RPMI8226 (cell line): ENCODE results near the gene KSR2.
"Not testable (repeated sequence)": the region's sequence is repeated elsewhere in the genome, so short reads cannot be mapped to it uniquely, and the experiment has no call there.

ENCODE experiments used
- DNase-seq: peaks from one replicate; pipeline ENCODE4 v3.0.0-alpha.2; 2015

Gene KSR2

DNA sequence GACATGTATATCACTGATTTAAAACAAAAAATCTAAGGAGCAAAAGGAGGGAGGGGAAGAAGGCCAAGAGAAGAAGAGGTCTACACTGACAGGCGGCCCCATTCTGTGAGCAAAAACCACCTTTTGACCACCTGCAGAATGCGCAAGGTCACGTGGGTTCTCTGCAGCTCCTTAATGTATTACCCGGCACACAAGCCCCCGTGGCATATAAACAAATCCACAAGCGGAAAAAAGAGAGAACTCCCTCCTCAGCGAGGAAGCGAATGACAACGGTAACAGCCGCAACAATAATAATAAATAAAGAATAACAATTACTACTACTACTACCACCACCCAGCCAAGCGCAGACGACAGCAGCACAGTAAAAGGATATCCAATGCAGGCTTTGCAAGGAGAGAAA is 1.3 kb downstream of the KSR2 start:
- DNase-seq, result no peak

DNA sequence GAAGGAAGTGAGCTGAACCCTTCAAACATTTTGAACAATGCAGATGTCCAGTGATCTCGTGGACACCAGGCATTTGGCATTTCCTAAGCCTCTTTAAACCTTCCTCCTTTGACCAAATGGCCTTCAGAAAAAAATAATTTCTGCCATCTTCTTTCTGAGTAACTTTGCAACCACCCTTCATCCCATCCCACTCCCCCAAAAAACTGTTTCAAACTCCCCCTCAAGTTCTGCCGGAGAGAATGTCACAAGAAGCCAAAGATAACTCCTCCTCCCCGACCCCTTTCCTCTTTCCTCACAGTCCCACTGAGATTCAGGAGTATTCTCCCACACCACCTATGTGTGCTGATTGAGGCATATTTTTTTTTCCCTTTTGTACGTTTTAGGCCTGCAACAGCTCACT is 1.7 kb downstream of the KSR2 start:
- DNase-seq, result no peak

DNA sequence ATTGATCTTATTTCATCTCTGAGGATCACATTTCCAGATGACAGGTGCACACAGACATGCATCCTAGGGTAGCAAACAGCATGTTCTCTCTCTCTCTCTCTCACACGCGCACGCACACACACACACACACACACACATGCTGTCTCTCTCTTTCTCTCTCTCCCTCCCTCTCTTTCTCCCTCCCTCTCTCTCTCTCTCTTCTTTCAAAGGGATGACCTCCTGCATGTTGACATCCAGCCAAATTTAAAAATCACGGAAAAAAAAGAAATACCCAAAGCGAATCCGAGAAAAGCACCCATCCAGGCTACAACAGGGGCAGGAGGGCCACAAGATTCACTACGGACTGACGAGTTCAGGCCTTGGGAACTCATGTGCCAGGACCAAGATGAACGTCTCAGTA is 2.3 kb downstream of the KSR2 start:
- DNase-seq, result no peak

DNA sequence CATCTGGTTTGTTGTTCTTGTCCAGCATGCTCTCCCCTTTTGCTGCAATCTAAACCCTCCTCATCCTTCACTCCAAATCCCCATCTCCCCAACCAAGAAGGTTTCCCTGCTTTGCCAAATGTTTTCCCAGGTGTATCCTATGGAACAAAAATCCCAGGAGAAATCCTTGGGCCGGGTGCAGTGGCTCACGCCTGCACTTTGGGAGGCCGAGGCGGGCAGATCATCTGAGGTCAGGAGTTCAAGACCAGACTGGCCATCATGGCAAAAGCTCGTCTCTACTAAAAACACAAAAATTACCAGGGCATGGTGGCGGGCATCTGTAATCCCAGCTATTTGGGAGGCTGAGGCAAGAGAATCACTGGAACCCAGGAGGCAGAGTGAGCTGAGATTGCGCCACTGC is 5.0 kb downstream of the KSR2 start:
- DNase-seq, result no peak

DNA sequence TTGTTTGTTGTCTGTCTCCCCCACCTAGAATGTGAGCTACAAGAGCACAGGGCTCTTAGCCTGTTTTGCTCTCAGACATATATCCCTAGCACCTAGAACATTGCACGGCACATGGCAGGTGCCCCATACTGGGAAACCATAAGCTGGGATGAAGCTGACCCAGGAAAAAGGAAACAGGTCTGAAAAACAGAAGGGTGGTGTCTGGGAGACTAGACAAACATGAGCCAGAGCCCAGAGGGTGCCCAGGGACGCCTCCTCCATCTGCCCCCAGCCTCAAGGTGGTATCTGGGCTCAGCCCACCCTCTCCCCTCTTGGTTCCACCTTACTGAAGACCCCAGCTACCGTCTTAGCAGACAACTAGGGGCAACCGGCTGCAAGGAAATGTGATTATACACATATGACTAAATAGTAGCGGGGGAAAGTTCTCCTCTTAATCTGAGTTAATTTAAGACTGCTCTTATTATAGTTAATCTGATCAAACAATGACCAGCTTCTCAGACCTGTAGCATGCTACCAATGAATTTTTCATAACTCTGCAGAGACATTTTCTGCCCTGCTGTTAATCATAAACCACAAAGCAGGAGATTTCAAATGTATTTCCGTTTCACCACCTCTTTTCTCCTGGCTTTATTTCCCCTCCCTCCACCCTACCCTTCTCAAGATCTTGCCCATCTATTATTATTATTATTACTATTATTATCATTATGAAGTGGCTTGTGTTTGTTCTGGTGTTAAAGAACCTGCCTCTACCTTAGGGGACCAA is 31.9 kb downstream of the KSR2 start:
- no peak for DNase-seq

DNA sequence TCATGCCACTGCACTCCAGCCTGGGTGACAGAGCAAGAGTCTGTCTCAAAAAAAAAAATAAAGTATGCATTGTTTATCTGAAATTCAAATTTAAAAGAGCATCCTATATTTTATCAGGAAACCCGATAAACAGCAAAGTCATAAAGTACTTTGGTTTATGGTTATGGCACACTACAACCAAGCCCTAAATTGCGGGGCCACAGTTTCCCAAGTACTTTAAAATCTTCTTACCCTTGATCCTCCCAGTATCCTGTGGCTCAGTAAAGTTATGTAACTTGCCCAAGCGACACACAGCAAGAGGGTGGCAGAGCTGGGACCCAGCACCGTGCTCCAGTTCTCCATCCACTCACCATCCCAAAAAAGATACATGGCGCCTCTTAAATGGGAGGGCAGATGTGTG is 35.2 kb downstream of the KSR2 start:
- DNase-seq, result no peak

DNA sequence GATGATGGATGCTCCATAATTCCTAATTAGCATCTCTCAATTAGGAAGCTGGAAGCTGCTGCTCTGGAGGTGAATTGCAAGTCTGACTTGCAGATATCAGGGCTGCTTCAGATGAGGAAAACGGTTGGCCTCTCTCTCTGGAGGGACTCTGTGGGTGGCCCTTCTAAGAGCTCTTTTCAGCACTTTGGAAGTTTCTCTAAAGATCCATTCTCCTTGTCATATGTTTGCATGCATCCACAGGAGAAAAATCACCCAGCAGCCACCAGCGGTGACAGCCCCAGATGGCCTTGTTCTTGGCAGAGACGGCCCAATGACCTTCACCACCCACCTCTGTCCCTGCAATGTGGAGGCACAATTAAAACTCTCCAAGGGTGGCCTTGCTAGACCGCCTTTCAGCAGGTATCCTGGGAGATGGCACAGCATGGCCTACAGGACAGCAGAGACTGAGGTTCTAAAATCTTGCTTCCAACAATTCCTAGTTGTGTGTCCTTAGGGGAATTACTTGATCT is 42.3 kb downstream of the KSR2 start:
- DNase-seq, result no peak

DNA sequence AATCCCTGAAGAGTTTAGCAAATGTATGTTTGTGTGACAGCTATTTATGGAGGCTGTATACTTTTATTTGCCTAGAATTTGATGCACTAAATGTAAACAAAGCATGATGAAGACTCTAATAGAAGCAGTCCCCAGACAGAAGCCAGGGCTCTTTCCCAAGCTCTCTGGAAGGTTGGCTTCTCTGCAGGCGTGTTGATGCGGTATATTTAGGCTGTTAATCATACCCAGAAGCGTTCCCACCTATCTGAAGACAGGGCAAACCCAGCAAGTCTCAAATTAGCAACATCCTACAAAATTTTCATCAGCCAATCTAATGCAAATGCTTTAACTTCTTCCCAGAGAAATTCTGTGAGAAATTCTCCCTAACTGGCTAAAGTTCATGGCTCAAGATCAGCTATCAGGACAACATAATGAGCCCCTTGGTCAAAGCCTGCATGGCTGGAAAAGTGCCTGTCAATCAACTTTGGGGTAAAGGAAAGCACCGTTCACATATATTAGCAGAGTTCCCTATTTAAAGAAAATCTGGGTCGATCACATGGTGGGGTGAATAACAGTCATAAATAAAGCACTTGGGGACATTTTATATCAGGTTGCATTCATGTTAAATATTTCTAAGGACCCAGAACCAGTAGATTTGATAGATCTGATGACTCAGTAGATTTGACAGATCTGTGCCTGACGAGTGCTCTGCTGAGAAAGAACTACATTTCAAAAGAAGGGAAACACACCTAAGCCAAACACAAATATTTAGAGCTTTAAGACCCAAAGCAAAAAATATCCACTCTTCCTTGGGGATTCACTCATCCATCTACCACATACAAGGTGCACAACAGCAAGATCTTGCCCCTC is 46.6 kb downstream of the KSR2 start:
- DNase-seq, result no peak

DNA sequence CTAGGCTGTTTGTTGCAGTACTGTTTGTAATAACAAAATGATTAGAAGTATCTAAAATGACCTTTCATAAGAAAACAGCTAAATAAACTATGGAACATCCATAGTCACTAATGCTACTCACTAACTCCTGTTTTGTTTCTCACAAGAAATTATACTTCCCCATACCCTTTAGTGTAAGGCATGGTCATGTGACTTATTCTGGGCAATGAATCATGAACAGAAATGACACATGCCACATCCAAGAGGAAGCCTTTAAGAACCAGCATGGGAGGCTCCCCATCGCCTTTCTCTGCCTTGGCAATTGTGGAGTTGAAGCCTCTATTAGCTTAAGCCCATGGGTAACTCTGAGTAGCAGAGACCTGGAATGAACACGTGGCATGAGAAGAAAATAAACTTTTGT is 49.3 kb downstream of the KSR2 start:
- no peak for DNase-seq

DNA sequence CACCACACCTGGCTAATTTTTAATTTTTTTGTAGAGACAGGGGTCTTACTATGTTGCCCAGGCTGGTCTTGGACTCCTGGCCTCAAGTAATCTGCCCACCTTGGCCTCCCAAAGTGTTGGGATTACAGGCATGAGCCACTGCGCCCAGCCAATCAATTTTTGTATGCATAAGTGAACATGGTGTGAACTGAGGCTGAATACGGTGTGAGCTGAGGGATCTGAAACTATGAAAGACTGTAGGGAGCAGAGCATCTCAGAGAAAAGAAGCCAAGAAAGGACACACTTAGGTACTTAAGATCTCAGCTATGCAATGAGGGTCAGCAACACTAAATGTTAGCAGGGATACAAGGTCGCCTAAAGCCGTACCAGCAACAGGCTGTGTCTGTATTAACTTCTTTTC is 54.1 kb downstream of the KSR2 start:
- DNase-seq, result no peak

DNA sequence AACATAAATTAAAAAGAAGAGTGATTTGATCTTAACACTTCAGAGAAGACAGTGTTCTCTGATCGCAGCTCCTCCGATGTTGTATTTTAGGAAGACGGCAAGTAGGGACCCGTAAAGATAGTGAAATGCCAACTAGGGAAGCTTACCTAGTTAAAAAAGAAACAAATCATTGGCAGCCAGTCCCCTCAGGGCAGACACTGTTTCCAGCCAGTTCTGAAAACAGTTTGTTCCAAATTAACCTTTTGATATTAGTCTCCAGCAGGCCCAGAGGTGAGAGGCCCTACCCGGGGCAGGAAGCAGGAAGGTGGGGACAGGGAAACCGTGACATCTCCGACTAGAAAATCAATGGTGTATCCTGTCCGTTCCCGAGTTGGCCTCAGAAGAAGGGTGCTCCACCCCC is 56.0 kb downstream of the KSR2 start:
- no peak for DNase-seq

DNA sequence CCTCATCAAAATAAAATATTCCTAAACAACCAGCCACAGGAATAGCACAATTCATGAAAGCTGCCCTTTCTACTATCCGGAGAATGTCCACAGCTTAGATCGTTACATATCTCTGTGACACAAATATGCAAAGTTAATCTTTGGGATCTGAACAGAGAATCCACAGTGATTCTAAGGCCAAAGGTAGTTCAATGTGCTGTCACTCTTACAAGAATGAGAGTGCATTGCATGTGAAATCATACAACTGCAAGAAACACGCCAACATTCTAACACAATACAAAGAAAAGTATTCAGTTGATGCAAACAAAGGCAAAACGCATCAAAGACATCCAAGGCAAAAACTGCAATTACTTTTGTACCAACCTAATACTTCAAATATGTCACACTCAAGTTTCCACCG is 60.4 kb downstream of the KSR2 start:
- no peak for DNase-seq

DNA sequence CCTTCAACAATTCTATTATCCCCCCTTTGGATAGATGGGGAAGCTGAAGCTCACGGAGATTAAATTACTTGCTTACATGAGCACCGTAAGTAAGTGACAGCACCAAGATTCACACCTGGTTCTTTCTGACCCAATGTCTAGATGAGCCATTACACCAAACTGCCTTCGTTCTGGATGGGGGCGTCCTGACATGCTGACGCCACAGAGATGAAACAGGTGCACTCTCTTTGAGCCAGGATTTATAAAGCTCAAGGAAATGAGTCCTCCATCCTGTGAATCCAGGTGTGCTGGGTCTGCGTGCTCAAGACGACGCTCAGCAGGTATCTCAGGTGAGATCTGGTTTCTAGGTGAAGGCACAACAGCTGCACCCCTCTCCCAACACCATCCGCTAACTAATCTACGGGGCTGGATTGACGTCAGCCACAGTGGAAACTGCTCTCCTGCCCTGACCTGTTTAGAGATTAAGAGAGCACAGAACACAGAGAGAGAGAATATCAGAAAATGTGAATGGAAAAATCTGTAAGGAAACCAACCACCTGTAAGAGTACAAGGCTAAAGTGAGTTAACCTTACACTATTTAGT is 61.6 kb downstream of the KSR2 start:
- DNase-seq, result peak; percentile 31

DNA sequence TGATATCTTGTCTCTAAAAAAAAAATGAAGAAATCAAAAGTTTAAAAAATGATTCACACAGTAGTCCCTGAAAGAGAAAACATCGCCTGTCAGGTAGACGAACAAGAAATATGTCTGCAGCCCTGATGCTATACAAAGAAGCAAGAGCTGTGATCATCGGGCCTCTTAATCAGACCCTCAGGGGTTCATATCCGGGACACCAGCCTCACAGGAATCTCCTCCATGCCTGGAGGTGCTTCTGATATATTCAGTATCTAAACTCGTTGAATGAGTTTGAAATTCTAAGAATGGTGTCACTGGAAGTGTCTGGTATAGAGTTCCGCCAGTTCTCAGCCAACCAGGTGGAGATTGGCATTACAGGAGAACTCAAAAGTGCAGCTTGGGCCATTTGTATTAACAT is 64.7 kb downstream of the KSR2 start:
- DNase-seq, result no peak

DNA sequence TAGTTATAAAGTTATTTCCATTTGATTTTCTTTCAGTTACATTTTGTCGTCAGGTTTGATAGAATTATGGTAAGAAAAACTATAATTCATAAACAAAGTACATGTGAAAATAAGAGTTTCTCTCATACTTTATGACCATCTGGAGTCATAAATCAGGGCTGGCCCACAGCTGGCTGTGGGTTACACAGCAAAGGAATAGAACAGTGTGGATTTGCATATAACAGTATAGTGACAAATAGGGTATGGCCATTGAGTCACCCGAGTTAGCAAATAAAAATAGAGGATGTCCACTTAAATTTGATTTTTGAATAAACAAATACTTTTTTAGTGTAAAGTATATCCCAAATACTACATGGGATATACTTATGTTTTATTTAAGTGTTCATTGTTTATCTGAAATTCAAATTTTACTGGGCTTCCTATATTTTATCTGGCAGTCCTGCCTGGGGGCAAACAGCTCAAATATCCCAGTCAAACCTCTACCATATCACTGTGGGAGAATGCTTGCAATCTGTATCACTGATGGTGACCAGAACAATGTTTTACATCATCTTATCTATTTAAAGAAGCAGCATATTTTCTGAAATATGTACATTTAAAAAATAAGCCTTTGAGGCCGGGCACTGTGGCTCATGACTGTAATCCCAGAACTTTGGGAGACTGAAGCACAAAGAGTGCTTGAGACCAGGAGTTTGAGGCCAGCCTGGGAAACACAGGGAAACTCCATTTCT is 65.5 kb downstream of the KSR2 start:
- no peak for DNase-seq

DNA sequence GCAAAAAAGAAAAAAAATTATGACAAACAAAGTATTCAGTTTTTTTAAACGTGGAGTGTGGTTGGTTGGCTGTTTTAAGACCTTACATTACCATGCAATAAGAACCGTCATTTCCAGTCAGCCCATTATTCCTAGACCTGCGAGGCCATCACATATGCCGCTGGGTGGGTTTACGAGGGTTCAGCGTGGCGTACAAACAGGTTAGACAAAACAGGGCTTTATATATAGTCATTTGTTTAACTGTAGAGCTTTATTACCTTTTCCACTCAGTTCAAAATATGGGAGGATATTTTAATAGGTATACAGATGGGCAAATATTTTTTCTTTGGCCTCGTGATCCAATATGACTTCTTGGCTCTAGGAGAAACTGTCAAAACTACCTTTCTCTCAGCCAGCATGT is 67.2 kb downstream of the KSR2 start:
- no peak for DNase-seq

DNA sequence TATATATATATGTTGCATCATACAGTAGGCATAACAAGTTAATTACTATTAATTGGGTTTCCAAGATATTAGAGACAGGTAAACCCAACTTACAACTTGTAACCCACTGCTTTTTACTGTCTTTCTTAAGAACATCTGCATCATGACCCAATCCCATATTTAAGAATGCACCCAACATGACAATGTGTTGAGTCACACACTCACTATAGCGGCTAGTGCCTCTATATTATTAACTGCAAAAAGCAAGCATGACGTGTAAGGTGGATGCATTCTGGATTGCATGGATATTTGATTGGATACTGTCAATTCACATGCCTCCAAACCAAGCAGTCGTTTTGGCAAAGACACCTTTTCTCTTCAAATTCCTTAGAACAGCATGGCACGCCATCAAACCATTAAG is 68.2 kb downstream of the KSR2 start:
- no peak for DNase-seq

DNA sequence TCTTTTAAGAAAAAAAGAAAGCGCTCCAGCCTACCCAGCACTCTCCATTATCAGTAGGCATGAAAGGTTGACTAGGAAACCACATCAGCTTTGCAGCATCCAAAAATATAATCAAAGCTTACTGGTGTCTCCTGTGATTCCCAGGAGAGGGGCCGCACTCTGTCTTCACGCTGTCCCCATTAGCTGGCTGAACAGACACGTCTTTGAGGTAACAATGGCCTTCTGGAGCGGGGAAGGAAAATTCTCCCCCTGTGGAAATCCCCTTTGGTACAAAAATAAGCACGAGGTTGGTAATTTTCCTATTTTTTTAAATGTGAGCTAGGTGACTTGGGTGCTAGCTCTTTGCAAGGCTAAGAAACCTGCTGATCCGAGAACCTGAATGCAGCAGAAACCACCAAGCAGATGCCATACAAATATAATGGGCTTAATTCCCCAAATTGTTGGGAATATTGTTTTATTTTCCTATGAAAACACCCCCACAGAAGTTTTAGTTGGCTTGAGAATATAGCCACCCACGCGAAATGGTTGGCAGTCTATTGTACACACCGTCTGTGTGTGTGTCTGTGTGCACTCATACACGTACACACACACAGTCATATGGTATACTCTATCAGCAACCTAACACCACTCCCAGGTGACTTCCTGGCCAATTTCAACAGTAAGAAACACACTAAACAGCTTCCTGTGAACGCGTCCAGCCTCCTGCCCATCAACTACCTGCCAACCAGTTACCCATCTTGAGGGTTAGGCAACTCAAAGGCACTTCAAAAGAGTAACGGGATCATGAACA is 71.2 kb downstream of the KSR2 start:
- no peak for DNase-seq

DNA sequence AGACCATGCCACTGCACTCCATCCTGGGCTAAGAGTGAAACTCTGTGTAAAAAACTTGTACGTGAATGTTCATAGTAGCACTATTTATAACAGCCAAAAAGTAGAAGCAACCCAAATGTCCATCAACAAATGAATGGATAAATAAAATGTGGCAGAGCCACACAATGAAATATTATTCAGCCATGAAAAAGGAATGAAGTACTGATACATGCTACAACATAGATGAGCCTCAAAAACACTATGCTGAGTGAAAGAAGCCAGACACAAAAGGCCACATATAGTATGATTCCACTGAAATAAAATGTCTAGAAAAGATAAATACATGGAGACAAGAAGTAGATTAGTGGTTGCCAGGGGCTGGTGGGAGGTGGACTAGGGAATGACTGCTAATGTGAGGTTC is 72.8 kb downstream of the KSR2 start:
- DNase-seq, result no peak

DNA sequence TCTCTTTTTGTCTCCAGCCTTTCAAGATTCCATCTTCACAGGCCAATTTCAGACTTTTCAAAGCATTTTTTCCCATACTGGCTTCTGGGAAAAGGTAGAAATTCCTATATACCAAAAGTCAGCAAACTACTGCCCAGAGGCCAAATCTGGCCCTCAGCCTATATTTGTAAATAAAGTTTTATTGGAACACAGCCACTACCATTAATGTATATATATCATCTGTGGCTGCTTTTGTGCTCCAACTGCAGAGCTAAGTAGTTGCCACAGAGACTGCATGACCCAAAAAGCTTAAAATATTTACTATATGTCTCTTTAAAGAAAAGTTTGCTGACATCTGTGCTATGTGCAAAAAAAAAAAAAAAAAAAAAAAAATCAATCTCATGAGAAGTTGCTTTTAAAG is 76.3 kb downstream of the KSR2 start:
- DNase-seq, result no peak

DNA sequence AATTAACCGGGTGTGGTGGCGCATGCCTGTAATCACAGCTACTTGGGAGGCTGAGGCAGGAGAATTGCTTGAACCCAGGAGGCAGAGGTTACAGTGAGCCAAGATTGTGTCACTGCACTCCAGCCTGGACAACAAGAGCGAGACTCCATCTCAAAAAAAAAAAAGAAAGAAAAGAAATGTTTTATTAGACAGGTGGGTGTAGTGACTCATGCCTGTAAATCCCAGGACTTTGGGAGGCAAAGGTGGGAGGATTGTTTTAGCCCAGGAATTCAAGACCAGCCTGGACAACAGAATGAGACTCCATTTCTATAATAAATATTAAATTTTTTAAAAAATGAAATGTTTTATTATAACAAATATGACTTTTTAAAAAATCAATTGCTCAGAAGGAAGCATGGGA is 77.5 kb downstream of the KSR2 start:
- not testable (repeated sequence) for DNase-seq

DNA sequence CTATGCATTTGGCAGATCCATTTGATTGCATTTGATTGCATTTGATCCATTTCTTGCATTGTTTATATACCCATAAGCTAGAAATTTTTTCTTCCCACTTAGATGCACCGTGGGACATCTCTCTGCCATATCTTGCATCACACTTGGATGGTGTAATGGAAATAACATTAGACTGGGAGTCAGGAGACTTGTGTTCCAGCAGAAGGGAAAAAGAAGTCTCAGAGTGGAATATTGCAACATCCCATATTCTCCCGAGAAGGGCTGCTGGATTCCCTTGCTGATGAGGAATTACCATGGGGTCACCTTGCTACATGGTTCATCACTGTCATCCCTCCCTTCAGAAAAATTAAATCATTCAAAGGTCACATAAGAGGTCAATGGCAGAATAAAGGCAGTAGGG is 78.1 kb downstream of the KSR2 start:
- DNase-seq, result no peak
